Activated CD8-positive, alpha-beta memory T cell treated with anti-CD3 and anti-CD28 coated beads, Interleukin-2, amount 10 ng/mL, durations not matched to agents 7 days and 5 days (primary cell): ENCODE data around the gene SLC4A2. TPM values are rescaled to one million over a fixed set of nuclear protein-coding genes. Genes with fewer than 3 reads are reported as not detected.
"Not testable (repeated sequence)": the region's sequence is repeated elsewhere in the genome, so short reads cannot be mapped to it uniquely, and the experiment has no call there.

Experiments used
- ATAC-seq: fragments of 150-1000 bp; cut with Tn5 transposase; one replicate; pipeline ENCODE4 v1.10.0; 2021; ENCODE audit warnings: moderate library complexity
- CTCF ChIA-PET: fragments of 350-600 bp; sonication (Branson Sonifier 250); formaldehyde crosslinking; loops from one replicate; lab custom pipeline; 2021; ENCODE audit warnings: antibody characterized with exemption; lab: Charles Lee
- DNase-seq: peaks from one replicate; pipeline ENCODE4 v3.0.0-alpha.2; 2020
- H3K27ac Mint-ChIP-seq: one replicate; pipeline ENCODE4 v1.8.0; 2021; ENCODE audit warnings: mild to moderate bottlenecking, mixed read lengths
- H3K27me3 Mint-ChIP-seq: one replicate; pipeline ENCODE4 v1.8.0; 2021; ENCODE audit warnings: mixed read lengths
- H3K36me3 Mint-ChIP-seq: one replicate; pipeline ENCODE4 v1.8.0; 2021; ENCODE audit warnings: mild to moderate bottlenecking, mixed read lengths
- H3K4me1 Mint-ChIP-seq: one replicate; pipeline ENCODE4 v1.8.0; 2021; ENCODE audit warnings: mixed read lengths
- H3K4me3 Mint-ChIP-seq: one replicate; pipeline ENCODE4 v1.8.0; 2021; ENCODE audit warnings: mild to moderate bottlenecking, moderate library complexity, mixed read lengths
- H3K9me3 Mint-ChIP-seq: one replicate; pipeline ENCODE4 v1.8.0; 2022; ENCODE audit warnings: low read depth, mixed read lengths
- total RNA-seq, 2 experiments: library from RNA; stranded (reverse); gene quantifications; one replicate each; pipeline ENCODE4 v1.2.3, GENCODE V29; 2021

SLC4A2 gene
- total RNA-seq, 2 experiments from 2014 or later, result 114 to 121 TPM

DNA sequence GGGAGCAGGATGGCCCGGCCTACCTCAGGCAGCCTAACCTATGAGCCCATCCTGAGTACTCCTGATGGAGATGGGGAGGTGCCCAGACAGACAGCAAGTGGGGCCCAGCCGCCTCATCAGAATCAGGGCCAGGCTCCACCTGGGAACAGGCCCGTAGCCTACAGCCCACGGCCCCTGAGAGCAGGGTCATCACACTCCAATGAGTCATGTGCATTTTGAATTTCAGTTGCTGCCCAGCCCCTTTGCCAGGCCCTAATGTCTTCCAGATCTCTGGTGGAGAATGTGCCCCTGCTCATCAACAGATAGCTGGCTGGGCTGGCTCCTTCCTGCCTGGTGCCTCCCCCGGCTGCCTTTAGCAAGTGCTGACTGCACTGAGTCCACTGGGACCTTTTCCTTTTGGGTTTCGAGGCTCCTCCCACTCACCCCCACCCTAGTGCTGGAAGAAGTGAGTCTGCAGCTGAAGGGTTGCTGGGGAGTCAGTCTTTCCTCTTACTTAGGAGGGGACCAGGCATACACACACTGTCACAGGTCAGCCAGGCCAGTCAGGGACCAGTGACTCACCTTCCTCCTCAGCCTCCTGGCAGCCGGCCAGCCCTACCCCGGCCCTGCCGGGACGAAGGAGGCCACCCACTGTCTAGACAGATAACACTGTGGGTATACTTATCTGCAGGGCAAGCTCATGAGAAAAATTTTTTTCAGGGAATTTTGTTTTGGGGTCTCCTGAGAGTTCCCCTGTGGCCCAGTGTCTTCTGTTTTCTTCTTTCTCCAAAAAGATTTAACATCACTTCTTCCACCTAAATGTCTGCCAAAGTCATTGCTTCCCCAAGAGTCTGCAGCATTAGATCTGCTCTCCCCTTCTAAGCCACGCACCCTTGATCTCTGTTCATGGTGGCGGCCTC lies 20.2 kb upstream of the SLC4A2 start:
- Mint-ChIP-seq H3K9me3 (no peaks in the 10 kb centered on the region), H3K27me3 (no peaks in the 10 kb centered on the region), H3K36me3 (no peaks in the 10 kb centered on the region), H3K4me3 (no peak overlapping the region), H3K4me1 (peaks cover 14% of the 10 kb centered on the region), H3K27ac (peak overlapping the region; percentile 77)
- DNase-seq (peak; percentile 73), ATAC-seq (peak; percentile 82)
- CTCF ChIA-PET, result interaction anchor here (1.1 to 1.8 kb wide), 2 partner anchors 21 to 313 kb away, joined by 3 to 9 read pairs; no protein-coding TSS in a partner anchor

DNA sequence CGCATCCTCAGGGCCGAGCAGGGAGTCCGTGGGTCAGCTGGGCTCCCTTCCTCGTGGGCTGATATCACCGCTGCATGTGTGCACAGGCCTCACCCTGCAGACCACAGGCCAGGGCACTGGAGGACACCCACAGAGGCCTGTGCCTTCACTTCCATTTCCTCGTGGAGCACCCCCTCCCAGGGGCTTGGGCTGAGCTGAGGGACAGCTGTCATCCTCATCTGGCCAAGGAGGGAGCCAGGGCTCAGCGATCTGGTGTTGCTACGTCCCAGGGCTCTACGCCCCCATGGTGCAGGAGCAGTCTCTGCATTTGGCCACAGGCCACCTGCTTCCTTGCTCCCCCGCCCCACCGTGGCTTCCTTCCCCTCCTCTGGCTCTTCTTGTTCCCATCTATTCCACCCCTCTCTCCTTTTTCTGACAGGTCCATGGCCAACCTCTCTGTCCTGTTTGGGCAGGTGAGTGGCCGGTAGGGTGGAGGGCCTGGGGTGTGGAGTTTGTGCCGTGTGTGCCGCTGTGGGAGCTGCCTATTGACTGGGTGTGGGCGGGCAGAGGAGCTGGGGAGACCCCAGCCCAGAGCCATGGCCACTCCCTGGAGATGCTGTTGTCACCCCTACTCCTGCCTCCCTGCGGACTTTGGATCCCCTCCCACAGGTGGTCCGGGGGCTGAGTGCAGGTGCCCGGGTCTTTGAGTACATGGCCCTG lies 19.4 kb upstream of the SLC4A2 start:
- no peak for DNase-seq
- no peaks in the 10 kb centered on the region for H3K27me3 Mint-ChIP-seq
- H3K4me1 Mint-ChIP-seq, result peaks cover 14% of the 10 kb centered on the region
- no peaks in the 10 kb centered on the region for H3K9me3 Mint-ChIP-seq
- H3K4me3 Mint-ChIP-seq, result no peak overlapping the region
- no peak for ATAC-seq
- H3K36me3 Mint-ChIP-seq, result no peaks in the 10 kb centered on the region
- CTCF ChIA-PET, result interaction anchor here (1.8 kb wide), 1 partner anchor 22 kb away, joined by 9 read pairs; no protein-coding TSS in a partner anchor
- no peak overlapping the region for H3K27ac Mint-ChIP-seq

DNA sequence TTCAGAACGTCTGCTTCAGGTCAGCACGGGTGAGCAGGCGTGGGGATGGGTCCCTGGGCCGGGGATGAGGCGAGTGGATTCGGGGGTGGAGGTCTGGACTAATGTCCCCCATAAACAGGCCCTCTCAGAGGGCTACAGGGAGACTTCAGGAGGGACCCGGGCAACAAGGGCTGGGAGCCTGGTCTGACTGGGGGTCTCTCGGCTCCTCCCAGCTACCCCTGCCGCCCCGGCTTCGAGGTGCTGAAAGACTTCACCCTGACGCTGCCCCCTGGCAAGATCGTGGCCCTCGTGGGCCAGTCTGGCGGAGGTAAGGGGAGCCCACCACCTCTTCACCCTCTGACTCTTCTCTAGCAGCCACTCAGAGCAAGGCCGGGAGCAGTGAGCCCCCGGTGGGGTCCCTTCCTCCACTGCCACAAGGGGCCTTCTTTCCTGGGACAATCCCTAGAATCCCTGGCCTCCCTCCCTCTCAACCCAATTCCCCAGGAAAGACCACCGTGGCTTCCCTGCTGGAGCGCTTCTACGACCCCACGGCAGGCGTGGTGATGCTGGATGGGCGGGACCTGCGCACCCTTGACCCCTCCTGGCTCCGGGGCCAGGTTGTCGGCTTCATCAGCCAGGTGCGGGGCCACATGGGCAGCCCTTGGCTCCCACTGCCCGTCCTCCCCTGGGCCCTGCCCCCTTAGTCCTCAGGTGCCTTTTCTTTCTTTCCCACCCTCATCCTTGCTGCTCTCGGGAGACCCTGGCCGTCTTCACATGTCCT lies 18.6 kb upstream of the SLC4A2 start:
- Mint-ChIP-seq H3K36me3 (no peaks in the 10 kb centered on the region), H3K27ac (no peak overlapping the region), H3K27me3 (no peaks in the 10 kb centered on the region), H3K9me3 (no peaks in the 10 kb centered on the region), H3K4me3 (no peak overlapping the region), H3K4me1 (peaks cover 14% of the 10 kb centered on the region)
- no peak for DNase-seq
- CTCF ChIA-PET, result interaction anchor here (1.8 kb wide), 1 partner anchor 22 kb away, joined by 9 read pairs; no protein-coding TSS in a partner anchor
- ATAC-seq, result no peak

DNA sequence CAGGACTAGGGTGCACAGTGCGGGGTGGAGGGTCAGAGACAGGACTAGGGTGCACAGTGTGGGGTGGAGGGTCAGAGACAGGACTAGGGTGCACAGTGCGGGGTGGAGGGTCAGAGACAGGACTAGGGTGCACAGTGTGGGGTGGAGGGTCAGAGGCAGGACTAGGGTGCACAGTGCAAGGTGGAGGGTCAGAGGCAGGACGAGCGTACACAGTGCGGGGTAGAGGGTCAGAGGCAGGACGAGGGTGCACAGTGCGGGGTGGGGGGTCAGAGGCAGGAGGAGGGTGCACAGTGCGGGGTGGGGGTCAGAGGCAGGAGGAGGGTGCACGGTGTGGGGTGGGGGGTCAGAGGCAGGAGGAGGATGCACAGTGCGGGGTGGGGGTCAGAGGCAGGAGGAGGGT lies 15.9 kb upstream of the SLC4A2 start:
- DNase-seq, CTCF ChIA-PET, H3K27ac Mint-ChIP-seq, ATAC-seq, H3K36me3 Mint-ChIP-seq, H3K27me3 Mint-ChIP-seq, H3K9me3 Mint-ChIP-seq, H3K4me3 Mint-ChIP-seq: not testable (repeated sequence)
- peaks cover 16% of the 10 kb centered on the region for H3K4me1 Mint-ChIP-seq

DNA sequence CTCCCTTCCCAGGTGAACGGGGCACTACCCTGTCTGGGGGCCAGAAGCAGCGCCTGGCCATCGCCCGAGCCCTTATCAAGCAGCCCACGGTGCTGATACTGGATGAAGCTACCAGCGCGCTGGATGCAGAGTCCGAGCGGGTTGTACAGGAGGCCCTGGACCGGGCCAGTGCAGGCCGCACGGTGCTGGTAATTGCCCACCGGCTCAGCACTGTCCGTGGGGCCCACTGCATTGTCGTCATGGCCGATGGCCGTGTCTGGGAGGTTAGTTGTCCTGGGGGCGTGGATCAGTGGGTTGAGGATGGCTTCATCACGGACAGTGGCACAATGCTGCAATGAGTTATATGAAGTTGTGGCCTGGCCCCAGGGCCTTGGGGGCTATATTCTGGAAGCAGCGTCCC lies 15.4 kb upstream of the SLC4A2 start:
- H3K4me3 Mint-ChIP-seq, result no peak overlapping the region

DNA sequence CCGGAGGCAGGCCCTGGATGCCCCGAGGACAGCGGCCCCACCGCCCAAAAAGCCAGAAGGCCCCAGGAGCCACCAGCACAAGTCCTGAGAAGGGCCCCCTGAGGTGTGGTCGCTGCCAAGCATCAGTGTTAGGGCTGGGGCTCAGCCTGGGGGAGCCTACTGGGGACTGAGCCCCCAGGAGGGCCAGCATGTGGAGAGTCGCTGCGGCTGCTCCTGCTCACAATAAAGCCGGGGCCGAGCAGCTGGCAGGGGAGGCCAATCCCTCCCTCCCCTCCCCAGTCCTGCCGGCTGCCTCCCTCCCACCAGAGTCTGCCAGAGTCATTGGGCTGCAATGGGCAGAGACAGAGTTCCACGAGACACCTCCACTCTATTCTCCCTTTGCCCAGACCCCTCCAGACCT lies 14.1 kb upstream of the SLC4A2 start:
- peaks cover under 1% of the 10 kb centered on the region for H3K27me3 Mint-ChIP-seq
- CTCF ChIA-PET, result no interaction called here

More for the DNA sequence above, 15.4 kb upstream of the SLC4A2 start:
- Mint-ChIP-seq H3K9me3 (no peaks in the 10 kb centered on the region), H3K36me3 (no peaks in the 10 kb centered on the region), H3K27me3 (no peaks in the 10 kb centered on the region), H3K4me1 (peaks cover 11% of the 10 kb centered on the region), H3K27ac (no peak overlapping the region)
- CTCF ChIA-PET, result no interaction called here
- DNase-seq (no peak), ATAC-seq (no peak)

DNA sequence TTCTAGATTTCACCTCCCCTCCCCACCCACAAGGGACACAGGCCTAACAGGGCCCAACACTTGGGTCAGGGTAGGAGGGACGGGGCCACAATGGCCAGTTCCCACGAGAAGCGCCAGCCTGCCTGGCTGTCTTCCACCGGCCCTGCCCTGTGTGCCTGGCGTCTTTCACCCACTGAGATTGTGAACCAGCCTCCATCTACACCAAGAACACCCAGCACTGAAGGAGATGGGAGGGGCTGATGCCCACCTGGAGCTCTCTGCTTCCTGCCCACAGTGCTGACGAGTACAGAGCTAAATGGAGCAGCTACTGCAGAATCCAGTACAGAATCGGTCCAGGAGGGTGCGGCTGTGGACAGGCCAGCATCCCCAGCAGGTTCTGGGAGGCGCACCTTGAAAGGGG lies 13.4 kb upstream of the SLC4A2 start:
- ATAC-seq, result no peak
- peaks cover 1% of the 10 kb centered on the region for H3K4me1 Mint-ChIP-seq
- H3K36me3 Mint-ChIP-seq, result no peaks in the 10 kb centered on the region
- no peaks in the 10 kb centered on the region for H3K9me3 Mint-ChIP-seq
- DNase-seq, result no peak
- no peak overlapping the region for H3K27ac Mint-ChIP-seq
- CTCF ChIA-PET, result no interaction called here
- H3K27me3 Mint-ChIP-seq, result peaks cover 4% of the 10 kb centered on the region
- H3K4me3 Mint-ChIP-seq, result no peak overlapping the region

More for the DNA sequence above, 14.1 kb upstream of the SLC4A2 start:
- Mint-ChIP-seq H3K27ac (no peak overlapping the region), H3K4me3 (no peak overlapping the region), H3K4me1 (peaks cover 1% of the 10 kb centered on the region), H3K36me3 (no peaks in the 10 kb centered on the region), H3K9me3 (no peaks in the 10 kb centered on the region)
- no peak for DNase-seq
- no peak for ATAC-seq

DNA sequence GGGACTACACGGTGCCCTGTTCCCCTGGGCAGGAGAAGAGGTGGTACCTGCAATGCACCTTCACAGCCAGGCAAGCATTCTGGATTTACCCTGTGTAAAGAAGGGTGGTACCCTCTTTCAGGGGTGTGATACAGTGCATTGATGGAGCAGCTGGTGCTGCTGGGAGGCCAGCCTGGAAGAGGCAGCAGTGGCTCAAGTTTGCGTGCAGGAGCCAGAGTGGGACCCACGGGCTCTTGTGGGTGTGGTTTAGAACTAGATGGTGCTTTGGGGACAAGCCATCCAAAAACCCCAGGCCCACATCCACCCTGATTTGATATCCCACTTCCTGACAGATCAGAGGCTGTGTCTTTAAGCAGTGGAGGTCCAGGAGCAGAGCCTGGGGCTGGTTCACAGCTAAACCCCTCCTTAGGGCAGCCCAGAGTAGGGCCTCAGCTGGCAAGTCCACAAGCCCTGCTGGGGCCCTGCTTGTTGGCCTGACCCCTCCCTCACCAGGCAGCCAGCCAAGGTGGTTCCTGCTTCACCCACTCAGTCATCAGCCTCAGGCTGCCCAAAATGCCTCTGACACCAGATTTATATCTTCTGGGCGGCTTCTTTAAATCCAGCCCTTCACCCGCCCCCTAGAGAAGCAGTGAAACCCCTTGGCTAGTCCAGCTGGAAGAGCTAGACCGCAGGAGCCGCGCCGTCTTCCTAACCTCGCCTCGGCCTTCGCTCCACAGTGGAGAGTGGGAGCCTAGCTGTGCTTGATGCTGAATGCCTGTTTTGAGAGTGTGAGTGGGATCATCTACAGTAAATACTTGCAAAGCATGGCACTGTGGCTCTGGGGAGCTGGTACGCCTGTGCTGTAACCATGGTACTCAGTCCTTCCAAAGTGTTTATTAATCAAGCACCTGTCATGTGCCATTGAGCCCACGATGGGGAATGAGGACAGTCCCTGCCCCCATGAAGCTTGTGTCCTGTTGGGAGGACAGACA lies 12.5 kb upstream of the SLC4A2 start:
- H3K27ac Mint-ChIP-seq, result no peak overlapping the region
- peaks cover 1% of the 10 kb centered on the region for H3K4me1 Mint-ChIP-seq
- CTCF ChIA-PET, result no interaction called here
- no peak overlapping the region for H3K4me3 Mint-ChIP-seq
- ATAC-seq, result no peak
- no peaks in the 10 kb centered on the region for H3K9me3 Mint-ChIP-seq
- peaks cover 7% of the 10 kb centered on the region for H3K27me3 Mint-ChIP-seq
- no peaks in the 10 kb centered on the region for H3K36me3 Mint-ChIP-seq
- DNase-seq, result no peak

DNA sequence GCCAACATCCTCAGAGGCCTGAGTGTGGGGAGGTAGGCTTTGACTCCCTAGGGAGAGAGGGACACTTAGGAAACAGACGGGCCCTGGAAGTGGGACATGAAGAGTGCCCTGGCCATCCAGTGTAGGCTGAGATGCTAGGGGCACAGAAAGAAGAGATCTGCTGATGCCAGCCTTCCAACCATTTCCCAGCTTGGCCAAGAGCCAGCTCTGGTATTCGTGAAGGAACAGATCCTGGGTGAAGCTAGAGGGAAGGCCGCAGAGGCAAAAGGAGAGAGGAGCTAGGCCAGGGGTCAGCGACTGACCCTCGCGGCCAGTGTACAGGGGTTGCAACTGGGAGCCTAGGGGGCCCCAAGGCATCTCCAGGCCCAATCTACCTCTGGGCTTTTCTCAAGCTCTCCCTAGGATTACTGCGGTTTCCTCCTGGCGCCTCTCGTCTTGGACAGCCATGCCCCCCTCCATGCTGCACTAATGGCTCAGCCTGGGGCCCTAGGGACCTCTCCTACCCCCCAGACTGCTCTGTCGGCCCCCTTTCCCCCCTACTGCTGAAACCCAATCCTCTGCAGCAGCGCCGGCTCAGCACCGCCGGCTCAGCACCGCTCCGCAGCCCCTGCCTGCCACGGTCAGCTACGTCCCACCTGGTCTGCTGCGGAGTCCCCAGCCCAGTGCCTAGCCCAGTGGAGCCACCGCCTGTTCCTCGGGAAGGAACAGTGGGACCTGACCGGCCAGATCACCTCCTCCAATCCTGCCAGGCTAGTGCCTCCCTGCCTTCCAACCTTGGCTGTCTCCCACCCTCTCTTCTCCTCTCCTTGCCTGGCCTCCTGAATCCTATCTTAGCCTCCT lies 11.2 kb upstream of the SLC4A2 start, which contains the start of gene ASIC3:
Gene ASIC3 (plus strand): TSS at position 556 of the 840 bp plus-strand sequence. CDS start 355 bp downstream, outside the sequence.
- CTCF ChIA-PET, result no interaction called here
- Mint-ChIP-seq H3K4me3 (no peak within 1 kb of the TSS), H3K27ac (no peak within 1 kb of the TSS), H3K36me3 (no peaks in the 10 kb centered on the region), H3K27me3 (peaks cover 9% of the 10 kb centered on the region), H3K9me3 (no peaks in the 10 kb centered on the region), H3K4me1 (peaks cover 8% of the 10 kb centered on the region)
- DNase-seq (no peak), ATAC-seq (no peak)

DNA sequence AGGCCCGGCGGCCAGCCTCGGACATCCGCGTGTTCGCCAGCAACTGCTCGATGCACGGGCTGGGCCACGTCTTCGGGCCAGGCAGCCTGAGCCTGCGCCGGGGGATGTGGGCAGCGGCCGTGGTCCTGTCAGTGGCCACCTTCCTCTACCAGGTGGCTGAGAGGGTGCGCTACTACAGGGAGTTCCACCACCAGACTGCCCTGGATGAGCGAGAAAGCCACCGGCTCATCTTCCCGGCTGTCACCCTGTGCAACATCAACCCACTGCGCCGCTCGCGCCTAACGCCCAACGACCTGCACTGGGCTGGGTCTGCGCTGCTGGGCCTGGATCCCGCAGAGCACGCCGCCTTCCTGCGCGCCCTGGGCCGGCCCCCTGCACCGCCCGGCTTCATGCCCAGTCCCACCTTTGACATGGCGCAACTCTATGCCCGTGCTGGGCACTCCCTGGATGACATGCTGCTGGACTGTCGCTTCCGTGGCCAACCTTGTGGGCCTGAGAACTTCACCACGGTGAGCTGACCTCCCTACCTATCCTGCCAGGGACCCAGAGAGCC lies 10.4 kb upstream of the SLC4A2 start:
- no peaks in the 10 kb centered on the region for H3K9me3 Mint-ChIP-seq
- H3K27ac Mint-ChIP-seq, result no peak overlapping the region
- H3K4me3 Mint-ChIP-seq, result no peak overlapping the region
- peaks cover 10% of the 10 kb centered on the region for H3K4me1 Mint-ChIP-seq
- peaks cover 9% of the 10 kb centered on the region for H3K27me3 Mint-ChIP-seq
- ATAC-seq (no peak), DNase-seq (no peak)
- CTCF ChIA-PET, result no interaction called here
- H3K36me3 Mint-ChIP-seq, result no peaks in the 10 kb centered on the region

DNA sequence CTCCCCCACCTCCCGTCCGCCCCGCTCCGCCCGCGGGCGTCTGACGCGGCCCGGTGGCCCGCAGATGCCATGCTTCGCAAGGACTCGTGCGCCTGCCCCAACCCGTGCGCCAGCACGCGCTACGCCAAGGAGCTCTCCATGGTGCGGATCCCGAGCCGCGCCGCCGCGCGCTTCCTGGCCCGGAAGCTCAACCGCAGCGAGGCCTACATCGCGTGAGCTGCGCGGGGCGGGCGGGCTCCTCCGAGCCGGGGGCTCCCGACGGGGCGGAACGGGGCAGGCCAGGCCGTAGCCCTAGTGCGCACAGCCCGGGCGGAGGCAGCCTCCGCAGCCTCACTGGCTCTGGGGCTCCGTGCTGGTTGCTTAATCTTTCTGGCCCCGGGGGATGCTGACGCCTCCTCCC lies 8.3 kb upstream of the SLC4A2 start:
- CTCF ChIA-PET, result interaction anchor here (0.7 to 1.9 kb wide), 3 partner anchors 9 to 62 kb away, joined by 3 to 7 read pairs (median 4); no protein-coding TSS in a partner anchor
- peak; percentile 75 for ATAC-seq

More for the DNA sequence above, 8.3 kb upstream of the SLC4A2 start:
- peak; percentile 68 for DNase-seq
- no peaks in the 10 kb centered on the region for H3K36me3 Mint-ChIP-seq
- H3K27ac Mint-ChIP-seq, result no peak overlapping the region
- H3K4me1 Mint-ChIP-seq, result peaks cover 10% of the 10 kb centered on the region
- no peak overlapping the region for H3K4me3 Mint-ChIP-seq
- no peaks in the 10 kb centered on the region for H3K9me3 Mint-ChIP-seq
- peaks cover 9% of the 10 kb centered on the region for H3K27me3 Mint-ChIP-seq
